ENCODE data around the gene CUX1. TPM values are rescaled to one million over a fixed set of nuclear protein-coding genes. Genes with fewer than 3 reads are reported as not detected.

The CUX1 gene
- total RNA-seq, 1 experiment from 2014 or later: 54.8 TPM

DNA sequence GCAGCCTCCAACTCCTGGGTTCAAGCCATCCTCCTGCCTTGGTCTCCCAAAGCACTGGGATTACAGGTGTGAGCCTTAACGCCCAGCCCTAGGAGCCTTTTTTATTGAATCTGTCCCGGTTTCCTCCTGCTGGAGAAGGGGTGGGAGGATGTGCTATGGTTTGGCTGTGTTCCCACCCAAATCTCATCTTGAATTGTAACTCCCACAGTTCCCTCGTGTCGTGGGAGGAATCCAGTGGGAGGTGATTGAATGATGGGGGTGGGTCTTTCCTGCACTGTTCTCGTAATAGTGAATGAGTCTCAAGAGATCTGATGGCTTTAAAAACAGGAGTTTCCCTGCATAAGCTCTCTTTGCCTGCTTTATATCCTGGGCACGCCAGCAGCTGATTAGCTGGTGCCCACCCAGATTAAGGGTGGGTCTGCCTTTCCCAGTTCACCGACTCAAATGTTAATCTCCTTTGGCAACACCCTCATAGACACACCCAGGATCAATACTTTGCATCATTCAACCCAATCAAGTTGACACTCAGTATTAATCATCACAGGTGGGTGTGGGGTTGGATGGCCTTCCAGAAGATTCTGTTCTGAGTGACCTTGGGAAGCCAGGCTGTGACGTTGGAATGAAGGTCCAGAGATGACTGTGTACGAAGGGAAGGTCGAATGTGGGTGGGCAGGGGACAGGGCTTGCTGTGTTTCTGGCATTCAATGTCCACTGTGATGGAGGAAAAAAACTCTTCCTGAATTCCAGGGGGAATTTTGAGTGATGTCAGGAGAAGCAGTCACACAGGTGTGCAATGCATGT is 33.8 kb upstream of the CUX1 start:
- no peaks in the 10 kb centered on the region for H3K9me3 Mint-ChIP-seq (ENCODE audit: low read depth, unreplicated experiment)
- DNase-seq: no peak
- TF ChIP-seq, protein P1, sequence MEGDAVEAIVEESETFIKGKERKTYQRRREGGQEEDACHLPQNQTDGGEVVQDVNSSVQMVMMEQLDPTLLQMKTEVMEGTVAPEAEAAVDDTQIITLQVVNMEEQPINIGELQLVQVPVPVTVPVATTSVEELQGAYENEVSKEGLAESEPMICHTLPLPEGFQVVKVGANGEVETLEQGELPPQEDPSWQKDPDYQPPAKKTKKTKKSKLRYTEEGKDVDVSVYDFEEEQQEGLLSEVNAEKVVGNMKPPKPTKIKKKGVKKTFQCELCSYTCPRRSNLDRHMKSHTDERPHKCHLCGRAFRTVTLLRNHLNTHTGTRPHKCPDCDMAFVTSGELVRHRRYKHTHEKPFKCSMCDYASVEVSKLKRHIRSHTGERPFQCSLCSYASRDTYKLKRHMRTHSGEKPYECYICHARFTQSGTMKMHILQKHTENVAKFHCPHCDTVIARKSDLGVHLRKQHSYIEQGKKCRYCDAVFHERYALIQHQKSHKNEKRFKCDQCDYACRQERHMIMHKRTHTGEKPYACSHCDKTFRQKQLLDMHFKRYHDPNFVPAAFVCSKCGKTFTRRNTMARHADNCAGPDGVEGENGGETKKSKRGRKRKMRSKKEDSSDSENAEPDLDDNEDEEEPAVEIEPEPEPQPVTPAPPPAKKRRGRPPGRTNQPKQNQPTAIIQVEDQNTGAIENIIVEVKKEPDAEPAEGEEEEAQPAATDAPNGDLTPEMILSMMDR (IDR thresholded peaks at IDR 0.05; ENCODE audit: unreplicated experiment): no peak
- H3K4me3 Mint-ChIP-seq (ENCODE audit: low read depth, unreplicated experiment): no peak overlapping the region
- BruUV-seq (replicated peaks): no TSS peak
- H3K27me3 Mint-ChIP-seq (ENCODE audit: unreplicated experiment): peaks cover 5% of the 10 kb centered on the region
- peaks cover 12% of the 10 kb centered on the region for H3K4me1 Mint-ChIP-seq (ENCODE audit: low read depth, unreplicated experiment)
- intact Hi-C loops (cut with micrococcal nuclease; ENCODE audit: unreplicated experiment): no loop called here
- CTCF ChIA-PET: no interaction called here
- no peaks in the 10 kb centered on the region for H3K36me3 Mint-ChIP-seq (ENCODE audit: insufficient read depth, unreplicated experiment)
- no peak overlapping the region for H3K27ac Mint-ChIP-seq (ENCODE audit: unreplicated experiment)

DNA sequence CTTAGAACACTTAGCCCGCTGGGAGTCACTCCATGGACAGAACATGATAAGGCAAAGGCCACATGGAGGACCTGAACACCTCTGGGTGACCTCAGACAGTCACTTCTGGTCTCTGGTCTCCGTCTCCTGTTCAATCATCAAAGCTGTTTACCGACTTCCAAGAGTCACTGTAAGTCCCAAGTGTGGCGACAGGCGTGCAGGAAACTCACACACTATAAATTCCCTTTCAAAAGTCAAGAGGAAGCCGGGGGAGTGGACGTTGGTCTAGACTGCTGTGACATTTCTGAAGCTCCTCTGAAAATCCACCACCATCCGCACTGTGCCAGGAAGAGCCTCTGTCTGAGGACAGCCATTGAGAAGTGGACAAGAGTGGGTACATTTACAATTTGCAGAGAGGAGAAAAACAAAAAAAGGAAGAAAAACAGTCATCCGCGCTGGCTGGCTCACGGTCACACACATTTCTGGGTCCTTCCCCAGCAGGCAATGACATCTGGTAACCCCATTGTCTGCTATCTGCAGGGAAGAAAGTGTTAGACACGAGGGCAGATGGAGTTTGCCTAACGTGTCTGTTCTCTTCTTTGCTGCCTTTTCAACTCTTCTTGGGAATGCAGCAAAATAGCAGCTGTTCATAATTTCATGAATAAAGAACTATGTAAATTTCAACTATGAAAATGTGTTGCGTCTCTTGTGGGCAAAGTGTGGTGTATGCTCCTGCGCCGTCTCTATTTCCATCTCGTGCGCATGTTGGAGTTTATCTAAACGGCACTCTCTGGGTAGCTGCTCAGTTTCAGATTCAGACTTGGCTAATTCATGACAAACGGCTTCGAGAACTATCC is 32.9 kb upstream of the CUX1 start:
- no peaks in the 10 kb centered on the region for H3K36me3 Mint-ChIP-seq (ENCODE audit: insufficient read depth, unreplicated experiment)
- no peak overlapping the region for H3K4me3 Mint-ChIP-seq (ENCODE audit: low read depth, unreplicated experiment)
- H3K27me3 Mint-ChIP-seq (ENCODE audit: unreplicated experiment): no peaks in the 10 kb centered on the region
- BruUV-seq (replicated peaks): no TSS peak
- H3K27ac Mint-ChIP-seq (ENCODE audit: unreplicated experiment): no peak overlapping the region
- intact Hi-C loops (cut with micrococcal nuclease; ENCODE audit: unreplicated experiment): no loop called here
- DNase-seq: no peak
- no peaks in the 10 kb centered on the region for H3K9me3 Mint-ChIP-seq (ENCODE audit: low read depth, unreplicated experiment)
- peaks cover 12% of the 10 kb centered on the region for H3K4me1 Mint-ChIP-seq (ENCODE audit: low read depth, unreplicated experiment)
- TF ChIP-seq, protein P1 (IDR thresholded peaks at IDR 0.05; ENCODE audit: unreplicated experiment): no peak
- CTCF ChIA-PET: no interaction called here

DNA sequence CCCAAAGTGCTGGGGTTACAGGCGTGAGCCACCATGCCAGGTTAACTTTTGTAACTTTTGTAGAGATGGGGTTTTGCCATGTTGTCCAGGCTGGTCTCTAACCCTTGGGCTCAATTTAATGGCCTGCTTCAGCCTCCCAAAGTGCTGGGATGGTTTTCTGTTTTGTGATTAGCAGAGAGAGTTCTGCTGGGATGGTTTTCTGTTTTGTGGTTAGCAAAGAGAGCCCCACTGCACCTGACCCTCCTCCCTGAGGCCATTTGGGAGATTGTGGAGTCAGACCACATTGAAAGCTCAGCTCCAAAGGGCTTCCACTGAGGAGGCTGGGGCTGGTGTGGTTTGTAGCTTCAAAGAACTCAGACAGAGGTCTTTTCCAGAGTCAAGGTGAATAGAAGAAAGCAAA is 29.6 kb upstream of the CUX1 start:
- TF ChIP-seq, protein P1 (IDR thresholded peaks at IDR 0.05; ENCODE audit: unreplicated experiment): no peak
- peaks cover 12% of the 10 kb centered on the region for H3K4me1 Mint-ChIP-seq (ENCODE audit: low read depth, unreplicated experiment)
- H3K4me3 Mint-ChIP-seq (ENCODE audit: low read depth, unreplicated experiment): no peak overlapping the region
- CTCF ChIA-PET: no interaction called here
- no peaks in the 10 kb centered on the region for H3K27me3 Mint-ChIP-seq (ENCODE audit: unreplicated experiment)
- H3K36me3 Mint-ChIP-seq (ENCODE audit: insufficient read depth, unreplicated experiment): no peaks in the 10 kb centered on the region
- no peaks in the 10 kb centered on the region for H3K9me3 Mint-ChIP-seq (ENCODE audit: low read depth, unreplicated experiment)
- no TSS peak for BruUV-seq (replicated peaks)
- no peak overlapping the region for H3K27ac Mint-ChIP-seq (ENCODE audit: unreplicated experiment)
- no peak for DNase-seq
- intact Hi-C loops (cut with micrococcal nuclease; ENCODE audit: unreplicated experiment): no loop called here

DNA sequence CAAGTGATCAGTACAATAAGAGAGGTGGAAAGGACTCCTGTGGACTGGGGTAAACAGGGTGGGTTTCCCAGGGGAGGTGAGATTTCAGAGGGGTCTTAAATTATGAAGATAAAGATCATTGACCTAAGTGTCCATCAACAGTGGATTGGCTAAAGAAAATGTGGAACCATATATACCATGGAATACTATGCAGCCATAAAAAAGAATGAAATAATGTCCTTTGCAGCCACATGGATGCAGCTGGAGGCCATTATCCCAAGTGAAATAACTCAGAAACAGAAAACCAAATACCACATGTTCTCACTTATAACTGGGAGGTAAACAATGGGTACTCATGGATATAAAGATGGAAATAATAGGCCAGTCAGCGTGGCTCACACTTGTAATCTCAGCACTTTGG is 28.9 kb upstream of the CUX1 start:
- no TSS peak for BruUV-seq (replicated peaks)
- no peak for DNase-seq
- no peaks in the 10 kb centered on the region for H3K9me3 Mint-ChIP-seq (ENCODE audit: low read depth, unreplicated experiment)
- no peaks in the 10 kb centered on the region for H3K36me3 Mint-ChIP-seq (ENCODE audit: insufficient read depth, unreplicated experiment)
- H3K27me3 Mint-ChIP-seq (ENCODE audit: unreplicated experiment): no peaks in the 10 kb centered on the region
- CTCF ChIA-PET: no interaction called here
- H3K27ac Mint-ChIP-seq (ENCODE audit: unreplicated experiment): no peak overlapping the region
- intact Hi-C loops (cut with micrococcal nuclease; ENCODE audit: unreplicated experiment): no loop called here
- TF ChIP-seq, protein P1 (IDR thresholded peaks at IDR 0.05; ENCODE audit: unreplicated experiment): no peak
- H3K4me3 Mint-ChIP-seq (ENCODE audit: low read depth, unreplicated experiment): no peak overlapping the region
- H3K4me1 Mint-ChIP-seq (ENCODE audit: low read depth, unreplicated experiment): peaks cover 11% of the 10 kb centered on the region
